HepG2 (cell line): ENCODE results near the gene SEMA3F. TPM values are rescaled to one million over a fixed set of nuclear protein-coding genes. Genes with fewer than 3 reads are reported as not detected.
A peak's percentile ranks its signal among the peaks of the same experiment; 100 is the strongest.

ENCODE experiments used
- ARNTL ChIP-seq: sonication (generic); formaldehyde crosslinking; IDR thresholded peaks from 2 replicates; pipeline ENCODE4 v1.4.0; 2020; ENCODE audit warnings: mild to moderate bottlenecking, missing genetic modification reagents
- HCFC1 ChIP-seq: fragments of 150-350 bp; IDR thresholded peaks from 2 replicates; pipeline ENCODE4 v1.6.1; 2014; ENCODE audit warnings: low read depth, low read length
- KDM3A ChIP-seq: IDR thresholded peaks from 2 replicates; pipeline ENCODE4 v1.6.1; 2018; ENCODE audit warnings: low read depth, missing compliant biosample characterization
- TBX2 ChIP-seq: sonication (generic); formaldehyde crosslinking; IDR thresholded peaks from 2 replicates; pipeline ENCODE4 v1.5.0; 2020; ENCODE audit warnings: missing genetic modification reagents, mild to moderate bottlenecking, borderline replicate concordance
- ZNF572 ChIP-seq: sonication (generic); formaldehyde crosslinking; IDR thresholded peaks from 2 replicates; pipeline ENCODE4 v1.5.1; 2020; ENCODE audit warnings: mild to moderate bottlenecking, missing genetic modification reagents
- polyA plus RNA-seq, 8 experiments: library from polyadenylated mRNA; depleted of rRNA in 3 of 8; stranded (reverse) in 7 of 8; unstranded in 1 of 8; fragments of >200 nt; fragmentation: Illumina TruSeq in 4 of 8; extraction: Trizol in 4 of 8; gene quantifications; 2 replicates each; pipeline versions ENCODE4 v1.2.1 to v1.2.3, GENCODE V29; 2011 to 2016; ENCODE audit warnings: low read depth in 4 of 8, missing spikeins in 1 of 8, mixed read lengths in 1 of 8; ENCODE audit not compliant: insufficient read depth in 1 of 8
- total RNA-seq, 5 experiments: library from RNA; depleted of rRNA; stranded (reverse); fragments of >200 nt; fragmentation: Illumina TruSeq; extraction: Trizol; gene quantifications; 2 replicates each; pipeline ENCODE4 v1.2.3, GENCODE V29; 2016; ENCODE audit warnings: low read depth in 1 of 5
- TF ChIP-seq, protein P1 (sequence below), 2 experiments: sonication (generic) in 1 of 2; formaldehyde crosslinking in 1 of 2; IDR thresholded peaks; 2 replicates each; pipeline versions ENCODE4 v1.6.1 to v1.9.0; 2014 to 2022; ENCODE audit warnings: antibody characterized with exemption in 1 of 2, borderline replicate concordance in 1 of 2, inconsistent platforms in 1 of 2, low read depth in 1 of 2, missing genetic modification reagents in 1 of 2
- TF ChIP-seq, protein P2 (sequence below): sonication (generic); formaldehyde crosslinking; IDR thresholded peaks from 2 replicates; pipeline ENCODE4 v1.4.0; 2020; ENCODE audit warnings: low read depth, mild to moderate bottlenecking, missing genetic modification reagents
- TF ChIP-seq, protein P3 (sequence below): sonication (generic); formaldehyde crosslinking; IDR thresholded peaks from 2 replicates; pipeline ENCODE4 v1.4.0; 2020; ENCODE audit warnings: missing genetic modification reagents, borderline replicate concordance

The SEMA3F gene
- total and polyA plus RNA-seq, 2 of the 13 experiments (the other 11 are each of a cell fraction or from before 2014, with no cell fraction given), result 7.6 to 17.2 TPM

DNA sequence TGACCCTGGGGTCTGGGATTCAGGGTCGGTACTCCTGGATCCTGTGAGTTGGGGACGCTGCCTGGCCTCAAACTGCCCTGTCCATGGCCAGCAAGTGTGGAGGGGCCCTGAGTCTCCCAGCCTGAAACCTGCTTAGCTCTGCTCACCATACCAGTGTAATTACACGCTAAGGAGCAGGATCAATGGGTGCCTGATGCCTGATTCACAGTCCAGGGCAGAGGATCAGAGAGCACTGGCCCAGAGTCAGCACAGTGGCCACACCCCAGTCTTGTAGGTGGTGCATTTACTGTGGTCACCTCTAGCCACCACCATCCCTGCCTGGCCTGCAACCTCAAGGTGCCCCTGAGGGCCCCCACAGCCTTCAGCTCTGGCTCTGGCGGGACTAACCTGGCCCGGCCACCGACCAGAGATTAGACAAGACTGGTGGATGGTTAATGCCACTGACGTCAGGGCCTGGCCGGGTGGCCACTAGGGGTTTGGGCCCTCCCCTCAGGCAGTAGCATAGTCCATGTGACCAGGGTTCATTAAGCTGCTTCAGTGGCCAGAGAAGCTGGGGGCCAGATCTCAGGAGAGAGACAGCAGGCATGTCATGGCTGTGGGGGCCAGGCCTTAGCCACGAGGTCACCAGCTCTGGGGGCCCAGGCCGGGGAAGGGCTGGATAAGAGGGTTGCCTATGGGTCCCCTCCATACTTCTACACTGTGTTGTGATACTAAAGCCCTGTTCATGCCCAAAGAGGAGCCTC lies 46.6 kb downstream of the SEMA3F start (continued):
- TF ChIP-seq, protein P1, sequence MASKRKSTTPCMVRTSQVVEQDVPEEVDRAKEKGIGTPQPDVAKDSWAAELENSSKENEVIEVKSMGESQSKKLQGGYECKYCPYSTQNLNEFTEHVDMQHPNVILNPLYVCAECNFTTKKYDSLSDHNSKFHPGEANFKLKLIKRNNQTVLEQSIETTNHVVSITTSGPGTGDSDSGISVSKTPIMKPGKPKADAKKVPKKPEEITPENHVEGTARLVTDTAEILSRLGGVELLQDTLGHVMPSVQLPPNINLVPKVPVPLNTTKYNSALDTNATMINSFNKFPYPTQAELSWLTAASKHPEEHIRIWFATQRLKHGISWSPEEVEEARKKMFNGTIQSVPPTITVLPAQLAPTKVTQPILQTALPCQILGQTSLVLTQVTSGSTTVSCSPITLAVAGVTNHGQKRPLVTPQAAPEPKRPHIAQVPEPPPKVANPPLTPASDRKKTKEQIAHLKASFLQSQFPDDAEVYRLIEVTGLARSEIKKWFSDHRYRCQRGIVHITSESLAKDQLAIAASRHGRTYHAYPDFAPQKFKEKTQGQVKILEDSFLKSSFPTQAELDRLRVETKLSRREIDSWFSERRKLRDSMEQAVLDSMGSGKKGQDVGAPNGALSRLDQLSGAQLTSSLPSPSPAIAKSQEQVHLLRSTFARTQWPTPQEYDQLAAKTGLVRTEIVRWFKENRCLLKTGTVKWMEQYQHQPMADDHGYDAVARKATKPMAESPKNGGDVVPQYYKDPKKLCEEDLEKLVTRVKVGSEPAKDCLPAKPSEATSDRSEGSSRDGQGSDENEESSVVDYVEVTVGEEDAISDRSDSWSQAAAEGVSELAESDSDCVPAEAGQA (IDR thresholded peaks at IDR 0.05; ENCODE audit: low read depth), result no peak
- TF ChIP-seq, protein P1 (CRISPR knock-in tag; IDR thresholded peaks at IDR 0.05; ENCODE audit: borderline replicate concordance), result 0 out of 2 replicates have a peak, but pooled peaks have one; percentile 10
- peak; percentile 69 for TF ChIP-seq KDM3A (CRISPR knock-in tag)
- 0 out of 2 replicates have a peak, but pooled peaks have one; percentile 9 for TF ChIP-seq ZNF572 (CRISPR knock-in tag)
- TF ChIP-seq, protein P2, sequence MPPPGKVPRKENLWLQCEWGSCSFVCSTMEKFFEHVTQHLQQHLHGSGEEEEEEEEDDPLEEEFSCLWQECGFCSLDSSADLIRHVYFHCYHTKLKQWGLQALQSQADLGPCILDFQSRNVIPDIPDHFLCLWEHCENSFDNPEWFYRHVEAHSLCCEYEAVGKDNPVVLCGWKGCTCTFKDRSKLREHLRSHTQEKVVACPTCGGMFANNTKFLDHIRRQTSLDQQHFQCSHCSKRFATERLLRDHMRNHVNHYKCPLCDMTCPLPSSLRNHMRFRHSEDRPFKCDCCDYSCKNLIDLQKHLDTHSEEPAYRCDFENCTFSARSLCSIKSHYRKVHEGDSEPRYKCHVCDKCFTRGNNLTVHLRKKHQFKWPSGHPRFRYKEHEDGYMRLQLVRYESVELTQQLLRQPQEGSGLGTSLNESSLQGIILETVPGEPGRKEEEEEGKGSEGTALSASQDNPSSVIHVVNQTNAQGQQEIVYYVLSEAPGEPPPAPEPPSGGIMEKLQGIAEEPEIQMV (CRISPR knock-in tag), result 0 out of 2 replicates have a peak, but pooled peaks have one; percentile 31
- TF ChIP-seq, protein P3, sequence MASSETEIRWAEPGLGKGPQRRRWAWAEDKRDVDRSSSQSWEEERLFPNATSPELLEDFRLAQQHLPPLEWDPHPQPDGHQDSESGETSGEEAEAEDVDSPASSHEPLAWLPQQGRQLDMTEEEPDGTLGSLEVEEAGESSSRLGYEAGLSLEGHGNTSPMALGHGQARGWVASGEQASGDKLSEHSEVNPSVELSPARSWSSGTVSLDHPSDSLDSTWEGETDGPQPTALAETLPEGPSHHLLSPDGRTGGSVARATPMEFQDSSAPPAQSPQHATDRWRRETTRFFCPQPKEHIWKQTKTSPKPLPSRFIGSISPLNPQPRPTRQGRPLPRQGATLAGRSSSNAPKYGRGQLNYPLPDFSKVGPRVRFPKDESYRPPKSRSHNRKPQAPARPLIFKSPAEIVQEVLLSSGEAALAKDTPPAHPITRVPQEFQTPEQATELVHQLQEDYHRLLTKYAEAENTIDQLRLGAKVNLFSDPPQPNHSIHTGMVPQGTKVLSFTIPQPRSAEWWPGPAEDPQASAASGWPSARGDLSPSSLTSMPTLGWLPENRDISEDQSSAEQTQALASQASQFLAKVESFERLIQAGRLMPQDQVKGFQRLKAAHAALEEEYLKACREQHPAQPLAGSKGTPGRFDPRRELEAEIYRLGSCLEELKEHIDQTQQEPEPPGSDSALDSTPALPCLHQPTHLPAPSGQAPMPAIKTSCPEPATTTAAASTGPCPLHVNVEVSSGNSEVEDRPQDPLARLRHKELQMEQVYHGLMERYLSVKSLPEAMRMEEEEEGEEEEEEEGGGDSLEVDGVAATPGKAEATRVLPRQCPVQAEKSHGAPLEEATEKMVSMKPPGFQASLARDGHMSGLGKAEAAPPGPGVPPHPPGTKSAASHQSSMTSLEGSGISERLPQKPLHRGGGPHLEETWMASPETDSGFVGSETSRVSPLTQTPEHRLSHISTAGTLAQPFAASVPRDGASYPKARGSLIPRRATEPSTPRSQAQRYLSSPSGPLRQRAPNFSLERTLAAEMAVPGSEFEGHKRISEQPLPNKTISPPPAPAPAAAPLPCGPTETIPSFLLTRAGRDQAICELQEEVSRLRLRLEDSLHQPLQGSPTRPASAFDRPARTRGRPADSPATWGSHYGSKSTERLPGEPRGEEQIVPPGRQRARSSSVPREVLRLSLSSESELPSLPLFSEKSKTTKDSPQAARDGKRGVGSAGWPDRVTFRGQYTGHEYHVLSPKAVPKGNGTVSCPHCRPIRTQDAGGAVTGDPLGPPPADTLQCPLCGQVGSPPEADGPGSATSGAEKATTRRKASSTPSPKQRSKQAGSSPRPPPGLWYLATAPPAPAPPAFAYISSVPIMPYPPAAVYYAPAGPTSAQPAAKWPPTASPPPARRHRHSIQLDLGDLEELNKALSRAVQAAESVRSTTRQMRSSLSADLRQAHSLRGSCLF (CRISPR knock-in tag), result no peak
- no peak for TF ChIP-seq HCFC1
- peak; percentile 85 for TF ChIP-seq ARNTL (CRISPR knock-in tag)
- TF ChIP-seq TBX2 (CRISPR knock-in tag), result peak; percentile 73; the same call in 1 of the 2 replicates
